Natural killer cell (primary cell): Measurements from ENCODE around the gene RBM5. TPM values are rescaled to one million over a fixed set of nuclear protein-coding genes. Genes with fewer than 3 reads are reported as not detected.

Experiments
- ATAC-seq, 3 donors: fragments of 150-1000 bp in 2 of 3; fragments of 200-7000 bp in 1 of 3; cut with Tn5 transposase; 1 replicate in 1 of 3; 2 replicates in 2 of 3; pipeline ENCODE4 v1.10.0; 2021; ENCODE audit warnings: mild to moderate bottlenecking in 2 of 3, moderate library complexity in 2 of 3
- DNase-seq, 2 donors: peaks; one replicate each; pipeline versions ENCODE4 v3.0.0 to v3.0.0-alpha.2; 2013 to 2021; ENCODE audit warnings: mixed read lengths in 1 of 2
- H3K27ac ChIP-seq: one replicate; pipeline ENCODE4 v1.5.1; 2013; ENCODE audit warnings: mild to moderate bottlenecking, low read length
- H3K27me3 ChIP-seq: one replicate; pipeline ENCODE4 v1.6.1; 2013; ENCODE audit warnings: low read length; ENCODE audit not compliant: control insufficient read depth, insufficient read depth
- H3K36me3 ChIP-seq: one replicate; pipeline ENCODE4 v1.6.1; 2013; ENCODE audit warnings: low read length; ENCODE audit not compliant: control insufficient read depth, insufficient read depth
- H3K4me1 ChIP-seq: one replicate; pipeline ENCODE4 v1.6.1; 2013; ENCODE audit warnings: low read length; ENCODE audit not compliant: control insufficient read depth, insufficient read depth
- H3K4me3 ChIP-seq: one replicate; pipeline ENCODE4 v1.5.1; 2013; ENCODE audit warnings: low read length
- H3K9me3 ChIP-seq: one replicate; pipeline ENCODE4 v1.6.1; 2013; ENCODE audit warnings: low read length; ENCODE audit not compliant: control insufficient read depth, insufficient read depth
- H3K27ac Mint-ChIP-seq, 2 donors: one replicate each; pipeline ENCODE4 v1.8.0; 2022; ENCODE audit warnings: mild to moderate bottlenecking in 2 of 2, mixed read lengths in 2 of 2, moderate library complexity in 1 of 2
- H3K27me3 Mint-ChIP-seq, 2 donors: one replicate each; pipeline ENCODE4 v1.8.0; 2022; ENCODE audit warnings: low read depth in 2 of 2, mixed read lengths in 2 of 2
- H3K36me3 Mint-ChIP-seq: one replicate; pipeline ENCODE4 v1.8.0; 2022; ENCODE audit warnings: mixed read lengths
- H3K4me1 Mint-ChIP-seq, 2 donors: one replicate each; pipeline ENCODE4 v1.8.0; 2022; ENCODE audit warnings: mixed read lengths in 2 of 2
- H3K4me3 Mint-ChIP-seq: one replicate; pipeline ENCODE4 v1.8.0; 2022; ENCODE audit warnings: mild to moderate bottlenecking, moderate library complexity, mixed read lengths
- H3K9me3 Mint-ChIP-seq, 2 donors: one replicate each; pipeline ENCODE4 v1.8.0; 2022; ENCODE audit warnings: mixed read lengths in 2 of 2
- CTCF ChIP-seq: fragments of 200-600 bp; IDR thresholded peaks from one replicate; pipeline ENCODE4 v1.8.0; 2022; ENCODE audit warnings: antibody characterized with exemption
- WGBS: methylation state at CpG from one replicate; pipeline ENCODE4 v1.1.7; 2013; ENCODE audit warnings: missing lambda C conversion rate; ENCODE audit not compliant: insufficient coverage; 5-methylcytosine and 5-hydroxymethylcytosine counted together
- intact Hi-C: fragments of 100-400 bp; cut with micrococcal nuclease; formaldehyde crosslinking; loops from one replicate; pipeline ENCODE4 v1.14.2; 2022
- total RNA-seq, 4 donors: library from RNA; stranded (reverse); fragments of 120-200 nt in 1 of 4; gene quantifications; one replicate each; pipeline versions ENCODE4 v1.2.3 to v1.2.4, GENCODE V29; 2013 to 2022

Gene RBM5
- total RNA-seq, 3 donors from 2014 or later (not counting 1 experiment from before 2014, with no cell fraction given), result 359 to 473 (median 401) TPM

GRCh38 chr3:50160561-50160983 lies 71.9 kb downstream of the RBM5 start:
- DNase-seq (no peak), ATAC-seq (no peak)
- peaks cover 0 to 14% of the 10 kb centered on the region in 2 donors for H3K4me1 Mint-ChIP-seq
- H3K36me3 Mint-ChIP-seq, result no peaks in the 10 kb centered on the region
- no peaks in the 10 kb centered on the region for H3K36me3 ChIP-seq
- WGBS, result 87% methylated on average over 4 of the region's 7 CpGs
- no peak overlapping the region for H3K4me3 ChIP-seq
- H3K27ac Mint-ChIP-seq, result no peak overlapping the region
- H3K9me3 Mint-ChIP-seq, result no peaks in the 10 kb centered on the region
- intact Hi-C loops, result no loop called here
- no peak overlapping the region for H3K4me3 Mint-ChIP-seq
- peaks cover 10% of the 10 kb centered on the region for H3K4me1 ChIP-seq
- peaks cover 13% of the 10 kb centered on the region for H3K27me3 ChIP-seq
- no peak overlapping the region for H3K27ac ChIP-seq
- H3K9me3 ChIP-seq, result no peaks in the 10 kb centered on the region
- peaks cover 17 to 24% of the 10 kb centered on the region in 2 donors for H3K27me3 Mint-ChIP-seq
- TF ChIP-seq CTCF, result no peak

GRCh38 chr3:50161320-50161719 lies 72.6 kb downstream of the RBM5 start:
- Histone ChIP-seq H3K4me3 (no peak overlapping the region), H3K9me3 (no peaks in the 10 kb centered on the region), H3K27me3 (peaks cover 5% of the 10 kb centered on the region), H3K36me3 (no peaks in the 10 kb centered on the region), H3K27ac (no peak overlapping the region), H3K4me1 (peaks cover 5% of the 10 kb centered on the region)
- ATAC-seq, result no peak
- peaks cover 0 to 9% of the 10 kb centered on the region in 2 donors for H3K4me1 Mint-ChIP-seq
- no peaks in the 10 kb centered on the region for H3K36me3 Mint-ChIP-seq
- no peaks in the 10 kb centered on the region for H3K9me3 Mint-ChIP-seq
- WGBS, result 94% methylated on average over 13 of the region's 13 CpGs
- no peak for TF ChIP-seq CTCF
- DNase-seq, result no peak
- H3K27ac Mint-ChIP-seq, result no peak overlapping the region
- no peak overlapping the region for H3K4me3 Mint-ChIP-seq
- H3K27me3 Mint-ChIP-seq, result peaks cover 10 to 18% of the 10 kb centered on the region in 2 donors
- intact Hi-C loops, result no loop called here

DNA sequence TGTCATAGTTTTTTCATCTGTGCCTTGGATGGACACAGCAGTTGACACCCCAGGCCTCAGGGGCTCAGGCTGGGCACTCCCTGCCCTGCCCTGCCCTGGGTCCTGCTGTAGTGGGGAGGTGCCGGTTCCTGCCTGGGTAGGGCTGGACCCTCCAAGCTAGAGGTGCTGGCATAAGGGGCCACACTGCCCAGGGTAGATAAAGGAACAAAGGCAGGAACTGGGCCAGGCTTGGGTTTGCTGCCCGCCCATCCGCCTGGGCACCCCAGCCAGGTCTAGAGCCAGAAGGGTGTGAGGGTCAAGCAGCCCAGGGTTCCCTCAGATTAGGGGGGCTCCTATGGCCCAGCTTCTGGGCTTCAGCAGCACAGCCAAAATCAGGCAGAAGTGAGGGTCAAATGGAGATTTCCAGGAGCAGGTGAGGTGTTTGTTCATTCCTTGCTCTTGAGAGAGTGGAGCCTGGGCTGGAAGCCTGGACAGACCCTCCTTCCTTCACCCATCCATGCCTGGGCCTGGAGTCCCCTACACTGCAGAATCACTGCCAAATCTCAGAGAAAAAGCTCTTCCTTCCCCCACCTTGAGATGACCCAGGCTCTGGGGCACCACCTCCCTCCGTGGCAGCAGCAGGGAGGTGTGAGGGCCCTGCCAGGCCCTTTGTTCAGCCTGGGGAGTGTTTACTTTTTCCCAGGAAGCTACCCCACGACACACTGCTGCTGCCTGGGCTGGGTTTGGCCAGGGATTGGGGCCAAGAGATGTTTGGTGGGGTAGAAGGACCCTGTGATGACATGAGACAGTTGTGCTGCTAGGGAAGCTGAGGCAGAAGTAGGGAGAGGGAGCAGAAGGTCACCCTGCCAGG lies 73.5 kb downstream of the RBM5 start:
- no peak for ATAC-seq
- intact Hi-C loops, result no loop called here
- Mint-ChIP-seq H3K9me3 (no peaks in the 10 kb centered on the region), H3K27me3 (peaks cover 6 to 11% of the 10 kb centered on the region in 2 donors), H3K4me3 (no peak overlapping the region), H3K27ac (no peak overlapping the region), H3K36me3 (no peaks in the 10 kb centered on the region), H3K4me1 (peaks cover 0 to 4% of the 10 kb centered on the region in 2 donors)
- H3K4me1 ChIP-seq, result no peaks in the 10 kb centered on the region
- no peak overlapping the region for H3K27ac ChIP-seq
- 87% methylated on average over 5 of the region's 5 CpGs for WGBS
- no peak for TF ChIP-seq CTCF
- DNase-seq, result no peak
- no peak overlapping the region for H3K4me3 ChIP-seq
- H3K27me3 ChIP-seq, result no peaks in the 10 kb centered on the region
- no peaks in the 10 kb centered on the region for H3K9me3 ChIP-seq
- no peaks in the 10 kb centered on the region for H3K36me3 ChIP-seq
